T-cell (primary cell): Measurements from ENCODE around the gene MRPS27. TPM values are rescaled to one million over a fixed set of nuclear protein-coding genes. Genes with fewer than 3 reads are reported as not detected.

ENCODE experiments used
- ATAC-seq, 4 experiments: fragments of 200-7000 bp in 3 of 4; fragments of 150-1000 bp in 1 of 4; cut with Tn5 transposase; replicated peaks in 1 of 4; 1 replicate in 3 of 4; 2 replicates in 1 of 4; pipeline ENCODE4 v1.10.0; 2021; ENCODE audit warnings: moderate library complexity in 3 of 4, mild to moderate bottlenecking in 2 of 4, moderate number of reproducible peaks in 1 of 4
- CTCF ChIA-PET, 2 donors: fragments of 300-600 bp; sonication (Branson Sonifier 250); formaldehyde crosslinking; loops; one replicate each; lab custom pipeline; 2022; ENCODE audit warnings: antibody characterized with exemption in 2 of 2; lab: Charles Lee
- POLR2A ChIA-PET, 2 donors: fragments of 300-600 bp; sonication (Branson Sonifier 250); formaldehyde crosslinking; loops; one replicate each; lab custom pipeline; 2022; ENCODE audit warnings: antibody characterized with exemption in 2 of 2; lab: Charles Lee
- DNase-seq, 35 experiments: peaks; one replicate each; pipeline versions ENCODE4 v3.0.0 to v3.0.0-alpha.2; 2013 to 2023
- H3K27ac ChIP-seq: one replicate; pipeline ENCODE4 v1.5.1; 2013; ENCODE audit warnings: low read length
- H3K27me3 ChIP-seq, 2 experiments: replicated peaks in 1 of 2; 1 replicate in 1 of 2; 2 replicates in 1 of 2; pipeline versions ENCODE4 v1.6.1 to v1.7.0; 2013; ENCODE audit warnings: low read length in 1 of 2, mixed read lengths in 1 of 2; ENCODE audit not compliant: control insufficient read depth in 2 of 2, insufficient read depth in 2 of 2; ENCODE audit errors: extremely low read depth in 1 of 2
- H3K36me3 ChIP-seq, 2 donors: 1 replicate in 1 of 2; 2 replicates in 1 of 2; pipeline versions ENCODE4 v1.6.1 to v1.7.0; 2013; ENCODE audit warnings: low read length in 1 of 2; ENCODE audit not compliant: control insufficient read depth in 2 of 2, insufficient read depth in 1 of 2; ENCODE audit errors: extremely low read depth in 1 of 2
- H3K4me1 ChIP-seq, 2 experiments: 1 replicate in 1 of 2; 2 replicates in 1 of 2; pipeline versions ENCODE4 v1.6.1 to v1.7.0; 2013; ENCODE audit warnings: low read length in 2 of 2, mixed read lengths in 1 of 2; ENCODE audit not compliant: insufficient read depth in 2 of 2, control insufficient read depth in 1 of 2; ENCODE audit errors: extremely low read depth in 1 of 2
- H3K4me3 ChIP-seq, 2 donors: 1 replicate in 1 of 2; 2 replicates in 1 of 2; pipeline versions ENCODE4 v1.5.1 to v1.7.0; 2013; ENCODE audit warnings: mild to moderate bottlenecking in 2 of 2, low read length in 1 of 2, moderate library complexity in 1 of 2; ENCODE audit not compliant: control insufficient read depth in 1 of 2; ENCODE audit errors: extremely low read depth in 1 of 2
- H3K9me3 ChIP-seq: 2 replicates; pipeline ENCODE4 v1.7.0; 2013
- H3K27ac Mint-ChIP-seq, 2 donors: one replicate each; pipeline ENCODE4 v1.8.0; 2020 to 2021; ENCODE audit warnings: mild to moderate bottlenecking in 2 of 2, mixed read lengths in 2 of 2
- H3K27me3 Mint-ChIP-seq, 2 donors: one replicate each; pipeline ENCODE4 v1.8.0; 2021 to 2022; ENCODE audit warnings: mixed read lengths in 2 of 2
- H3K36me3 Mint-ChIP-seq: one replicate; pipeline ENCODE4 v1.8.0; 2021; ENCODE audit warnings: mixed read lengths
- H3K4me1 Mint-ChIP-seq, 3 donors: one replicate each; pipeline ENCODE4 v1.8.0; 2020 to 2022; ENCODE audit warnings: mixed read lengths in 3 of 3, mild to moderate bottlenecking in 1 of 3
- H3K4me3 Mint-ChIP-seq, 3 donors: one replicate each; pipeline ENCODE4 v1.8.0; 2020 to 2022; ENCODE audit warnings: mild to moderate bottlenecking in 3 of 3, mixed read lengths in 3 of 3, moderate library complexity in 3 of 3
- H3K9me3 Mint-ChIP-seq, 3 donors: one replicate each; pipeline ENCODE4 v1.8.0; 2020 to 2022; ENCODE audit warnings: mixed read lengths in 3 of 3
- WGBS: methylation state at CpG from one replicate; pipeline ENCODE4 v1.1.5; 2013; ENCODE audit warnings: missing lambda C conversion rate; ENCODE audit not compliant: insufficient coverage; 5-methylcytosine and 5-hydroxymethylcytosine counted together
- total RNA-seq, 35 experiments: library from RNA in 6 of 35; stranded (reverse) in 6 of 35; fragments of 120-200 nt in 1 of 35; gene quantifications; one replicate each; pipeline versions ENCODE4 v1.2.1 to v1.2.4 and lab custom pipeline; 2013 to 2026

The MRPS27 gene
- 10 to 100 TPM; 34.4 to 43.3 (median 39.7) TPM for total RNA-seq
- 51.3 TPM for total RNA-seq (2013)
- 40.1 to 137 (median 57.8) reads per million in 29 experiments for total RNA-seq (lab: John Stamatoyannopoulos, UW)

GRCh38 chr5:72319976-72320752 is at the start of gene MRPS27, which contains the start of gene PTCD2:
Gene MRPS27, minus strand, starts transcription at chr5:72320240. Its CDS starts 19 bp downstream, at chr5:72320221.
Gene PTCD2, plus strand, starts transcription at chr5:72320373. Its CDS starts 10 bp downstream, at chr5:72320383.
- Mint-ChIP-seq H3K4me1 (peaks cover 39 to 51% (median 41%) of the 10 kb centered on the region in 3 donors), H3K27me3 (no peaks in the 10 kb centered on the region), H3K4me3 (peak within 1 kb of the TSS; percentile 97 to 100 (median 98)), H3K36me3 (peaks cover 23% of the 10 kb centered on the region), H3K9me3 (no peaks in the 10 kb centered on the region), H3K27ac (peak within 1 kb of the TSS; percentile 93 to 98)
- POLR2A ChIA-PET: interaction anchor here (0.7 to 3.5 kb wide), 4 partner anchors 12 to 497 kb away, joined by 5 to 28 read pairs (median 14); no protein-coding TSS in a partner anchor
- DNase-seq (peak; percentile 80 to 98 (median 94)), ATAC-seq (peak; percentile 99 to 100 (median 100))
- CTCF ChIA-PET: interaction anchor here in 1 of 2 donors (0.7 to 4.8 kb wide), 5 partner anchors 12 to 499 kb away, joined by 3 to 55 read pairs (median 3); no protein-coding TSS in a partner anchor
- H3K27me3 ChIP-seq: no peaks in the 10 kb centered on the region
- peaks cover 0 to 12% of the 10 kb centered on the region in 2 donors for H3K36me3 ChIP-seq
- peak within 1 kb of the TSS; percentile 57 for H3K27ac ChIP-seq
- H3K4me3 ChIP-seq: peak within 1 kb of the TSS; percentile 80 to 96
- 0% methylated on average over 39 of the region's 40 CpGs for WGBS
- peaks cover 3 to 17% of the 10 kb centered on the region in 2 experiments for H3K4me1 ChIP-seq
- no peaks in the 10 kb centered on the region for H3K9me3 ChIP-seq

DNA sequence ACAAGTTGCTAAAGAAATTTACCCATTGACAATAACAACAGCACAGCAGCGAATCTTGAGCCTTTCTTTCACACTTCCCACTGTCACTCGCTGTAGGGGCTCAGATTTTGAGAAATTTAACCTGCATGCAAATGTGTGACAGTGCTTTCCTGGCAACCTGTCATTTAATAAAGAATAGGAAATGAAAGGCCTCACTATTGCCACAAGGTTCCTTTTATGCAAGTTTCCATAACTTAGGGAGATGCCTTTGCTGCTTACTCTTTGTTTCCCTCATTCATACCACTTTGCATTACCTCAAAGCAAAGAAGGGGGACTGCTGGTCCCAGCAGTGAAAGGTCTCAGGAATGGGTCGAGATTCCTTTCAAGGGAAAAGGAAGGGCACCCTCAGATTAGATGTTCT is 49.7 kb upstream of the MRPS27 start:
- ChIA-PET CTCF (no interaction called here), POLR2A (no interaction called here)
- Mint-ChIP-seq H3K4me3 (no peak overlapping the region), H3K9me3 (no peaks in the 10 kb centered on the region), H3K27ac (no peak overlapping the region), H3K4me1 (peaks cover 0 to 8% (median 0%) of the 10 kb centered on the region in 3 donors), H3K36me3 (no peaks in the 10 kb centered on the region), H3K27me3 (no peaks in the 10 kb centered on the region)
- no peaks in the 10 kb centered on the region for H3K4me1 ChIP-seq
- ATAC-seq (no peak), DNase-seq (no peak)
- H3K27ac ChIP-seq: no peak overlapping the region
- no peaks in the 10 kb centered on the region for H3K27me3 ChIP-seq
- no peaks in the 10 kb centered on the region for H3K9me3 ChIP-seq
- no peak overlapping the region for H3K4me3 ChIP-seq
- H3K36me3 ChIP-seq: no peaks in the 10 kb centered on the region
- WGBS: no CpG with 5 or more reads among the region's 3 CpGs

DNA sequence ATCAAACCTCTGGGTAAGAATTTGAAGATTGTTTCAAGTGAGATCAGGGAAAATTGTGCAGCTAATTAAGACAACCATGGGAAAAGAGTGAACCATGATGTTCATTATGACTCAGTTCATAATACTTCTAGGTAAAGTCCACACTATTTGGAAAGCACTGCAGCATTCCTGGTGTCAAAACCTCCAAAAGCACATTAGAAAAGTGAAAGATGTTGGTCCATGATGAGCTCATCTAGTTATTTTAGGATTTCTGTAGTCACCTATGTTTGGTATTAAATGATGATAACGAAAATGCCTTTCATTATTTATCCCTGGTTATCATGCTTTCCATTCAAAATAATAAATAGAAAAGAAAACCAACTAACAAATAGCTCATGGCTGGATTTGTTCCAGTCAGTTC is 49.3 kb upstream of the MRPS27 start:
- Histone ChIP-seq H3K27ac (no peak overlapping the region), H3K4me3 (no peak overlapping the region), H3K36me3 (no peaks in the 10 kb centered on the region), H3K9me3 (no peaks in the 10 kb centered on the region), H3K27me3 (no peaks in the 10 kb centered on the region), H3K4me1 (no peaks in the 10 kb centered on the region)
- H3K27me3 Mint-ChIP-seq: no peaks in the 10 kb centered on the region
- POLR2A ChIA-PET: no interaction called here
- no peak for ATAC-seq
- H3K4me1 Mint-ChIP-seq: peaks cover 0 to 8% (median 0%) of the 10 kb centered on the region in 3 donors
- H3K36me3 Mint-ChIP-seq: no peaks in the 10 kb centered on the region
- no peak for DNase-seq
- CTCF ChIA-PET: no interaction called here
- H3K27ac Mint-ChIP-seq: no peak overlapping the region
- no peaks in the 10 kb centered on the region for H3K9me3 Mint-ChIP-seq
- H3K4me3 Mint-ChIP-seq: no peak overlapping the region
- WGBS: no CpG with 5 or more reads among the region's 1 CpG

GRCh38 chr5:72368271-72368670 is 48.2 kb upstream of the MRPS27 start:
- DNase-seq (no peak), ATAC-seq (no peak)
- H3K27ac Mint-ChIP-seq: no peak overlapping the region
- Histone ChIP-seq H3K4me1 (no peaks in the 10 kb centered on the region), H3K9me3 (no peaks in the 10 kb centered on the region), H3K27me3 (no peaks in the 10 kb centered on the region), H3K27ac (no peak overlapping the region), H3K4me3 (no peak overlapping the region), H3K36me3 (no peaks in the 10 kb centered on the region)
- H3K4me1 Mint-ChIP-seq: peaks cover 0 to 8% (median 0%) of the 10 kb centered on the region in 3 donors
- H3K36me3 Mint-ChIP-seq: no peaks in the 10 kb centered on the region
- H3K27me3 Mint-ChIP-seq: no peaks in the 10 kb centered on the region
- no CpG with 5 or more reads among the region's 1 CpG for WGBS
- H3K9me3 Mint-ChIP-seq: no peaks in the 10 kb centered on the region
- H3K4me3 Mint-ChIP-seq: no peak overlapping the region
- ChIA-PET POLR2A (no interaction called here), CTCF (no interaction called here)

DNA sequence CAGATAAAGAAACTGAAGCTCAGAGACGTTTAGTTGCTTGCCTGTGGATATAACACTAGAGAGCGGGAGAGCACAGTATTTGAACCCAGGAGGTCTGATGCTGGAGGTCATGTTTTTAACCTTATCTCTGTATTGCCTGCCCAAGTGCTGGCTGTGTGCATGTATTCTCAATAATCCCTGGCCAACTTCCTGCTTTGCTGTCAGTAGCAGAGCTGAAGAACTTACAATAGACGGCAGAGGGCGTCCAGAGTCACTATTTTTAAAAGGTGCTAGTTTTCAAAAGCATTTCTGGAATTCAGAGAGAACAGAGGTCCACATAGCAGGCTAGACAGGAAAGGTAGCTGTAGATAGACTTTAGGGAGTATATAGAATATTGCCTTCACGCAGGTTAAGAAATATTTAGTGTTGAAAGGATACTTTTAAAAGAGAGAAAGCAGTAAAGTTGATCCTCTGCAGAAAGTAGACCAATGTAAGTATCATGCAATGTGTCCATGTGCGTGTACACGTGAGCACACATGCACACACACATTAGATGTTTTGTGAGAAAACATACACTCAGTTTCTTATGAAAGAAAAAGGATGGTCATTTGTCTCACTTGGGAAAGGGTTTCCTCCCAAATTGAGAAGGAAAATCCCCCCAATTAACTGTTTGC is 46.4 kb upstream of the MRPS27 start:
- Histone ChIP-seq H3K4me1 (no peaks in the 10 kb centered on the region), H3K27me3 (no peaks in the 10 kb centered on the region), H3K9me3 (no peaks in the 10 kb centered on the region), H3K36me3 (peaks cover 0 to 7% of the 10 kb centered on the region in 2 donors), H3K27ac (no peak overlapping the region), H3K4me3 (no peak overlapping the region)
- peaks cover 13% of the 10 kb centered on the region for H3K36me3 Mint-ChIP-seq
- no peak overlapping the region for H3K27ac Mint-ChIP-seq
- H3K27me3 Mint-ChIP-seq: no peaks in the 10 kb centered on the region
- 31% methylated on average over 4 of the region's 7 CpGs for WGBS
- peak in 20 of 35 experiments; percentile 1 to 45 (median 10) for DNase-seq
- ChIA-PET POLR2A (no interaction called here), CTCF (interaction anchor here in 1 of 2 donors (0.8 to 1.3 kb wide), 2 partner anchors 157 to 452 kb away, joined by 3 to 6 read pairs; no protein-coding TSS in a partner anchor)
- H3K4me1 Mint-ChIP-seq: peaks cover 0 to 8% (median 0%) of the 10 kb centered on the region in 3 donors
- H3K4me3 Mint-ChIP-seq: no peak overlapping the region
- H3K9me3 Mint-ChIP-seq: no peaks in the 10 kb centered on the region
- peak in 3 of 4 experiments; percentile 50 to 64 (median 51) for ATAC-seq

DNA sequence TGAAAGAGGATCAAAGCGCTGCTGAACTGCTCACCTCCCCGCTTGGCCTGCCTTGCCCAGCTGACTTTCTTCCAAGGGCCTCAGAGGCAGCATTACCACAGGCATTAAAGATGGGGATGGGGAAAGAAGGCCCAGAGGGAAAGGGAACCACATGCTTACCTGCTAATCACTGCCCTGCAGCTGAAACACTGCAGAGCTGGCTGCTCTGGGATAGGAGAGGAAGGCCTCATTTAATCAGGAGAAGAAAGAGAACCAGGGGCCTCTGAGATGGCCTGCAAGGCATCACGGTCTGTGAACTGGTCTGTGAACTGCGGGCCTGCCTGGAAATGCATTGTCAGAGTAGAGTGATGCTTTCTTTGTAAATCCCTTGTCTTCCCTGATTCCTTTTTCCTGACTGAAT is 44.9 kb upstream of the MRPS27 start:
- ChIA-PET POLR2A (no interaction called here), CTCF (no interaction called here)

More for the DNA sequence above, 44.9 kb upstream of the MRPS27 start:
- Mint-ChIP-seq H3K4me1 (peaks cover 0 to 8% (median 0%) of the 10 kb centered on the region in 3 donors), H3K4me3 (no peak overlapping the region), H3K27ac (no peak overlapping the region), H3K36me3 (peaks cover 25% of the 10 kb centered on the region), H3K27me3 (no peaks in the 10 kb centered on the region), H3K9me3 (no peaks in the 10 kb centered on the region)
- H3K4me3 ChIP-seq: no peak overlapping the region
- H3K4me1 ChIP-seq: no peaks in the 10 kb centered on the region
- no peak for DNase-seq
- H3K36me3 ChIP-seq: peaks cover 3 to 13% of the 10 kb centered on the region in 2 donors
- no peak for ATAC-seq
- no peak overlapping the region for H3K27ac ChIP-seq
- H3K9me3 ChIP-seq: no peaks in the 10 kb centered on the region
- WGBS: 93% methylated on average over 2 of the region's 4 CpGs
- H3K27me3 ChIP-seq: no peaks in the 10 kb centered on the region
